NOMO-1 treated with dmso at 0.1 percent for 144 hours (cell line): ENCODE data around the gene GRAP2.

Experiments
- DNase-seq: peaks from one replicate; lab custom pipeline; 2025; ENCODE audit not compliant: unreplicated experiment; lab: John Stamatoyannopoulos, UW

The GRAP2 gene

DNA sequence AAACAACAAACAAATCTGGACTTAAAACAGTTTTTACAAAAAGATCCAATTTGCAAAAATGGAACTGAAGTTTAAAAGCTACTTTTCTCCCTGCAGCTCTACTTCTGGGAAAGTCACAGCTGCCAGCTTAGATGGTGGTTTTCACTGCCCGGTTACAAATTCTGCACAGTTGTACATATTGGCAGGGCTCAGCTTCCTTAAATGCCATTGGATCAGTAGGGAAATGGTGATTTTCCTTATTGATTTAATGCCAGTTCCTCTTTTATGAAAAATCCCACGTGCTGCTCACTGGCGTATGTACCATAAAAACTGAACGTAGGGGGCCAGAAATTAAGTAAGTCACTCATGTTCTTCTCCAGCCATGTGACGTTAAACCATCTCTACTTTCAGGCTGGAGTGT, 22.8 kb downstream of the GRAP2 start:
- DNase-seq: no peak

DNA sequence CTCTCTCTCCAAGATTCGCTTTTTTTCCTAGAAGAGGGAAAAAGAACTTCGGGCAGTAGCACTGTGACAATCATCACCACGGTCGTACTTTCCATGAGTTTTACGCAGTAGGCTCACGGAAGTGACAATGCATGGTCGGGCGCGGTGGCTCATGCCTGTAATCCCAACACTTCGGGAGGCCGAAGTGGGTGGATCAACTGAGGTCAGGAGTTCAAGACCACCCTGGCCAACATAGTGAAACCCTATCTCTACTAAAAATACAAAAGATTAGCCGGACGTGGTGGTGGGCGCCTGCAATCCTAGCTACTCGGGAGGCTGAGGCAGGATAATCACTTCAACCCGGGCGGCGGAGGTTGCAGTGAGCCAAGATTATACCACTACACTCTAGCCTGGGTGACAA, 23.4 kb downstream of the GRAP2 start:
- DNase-seq: no peak

DNA sequence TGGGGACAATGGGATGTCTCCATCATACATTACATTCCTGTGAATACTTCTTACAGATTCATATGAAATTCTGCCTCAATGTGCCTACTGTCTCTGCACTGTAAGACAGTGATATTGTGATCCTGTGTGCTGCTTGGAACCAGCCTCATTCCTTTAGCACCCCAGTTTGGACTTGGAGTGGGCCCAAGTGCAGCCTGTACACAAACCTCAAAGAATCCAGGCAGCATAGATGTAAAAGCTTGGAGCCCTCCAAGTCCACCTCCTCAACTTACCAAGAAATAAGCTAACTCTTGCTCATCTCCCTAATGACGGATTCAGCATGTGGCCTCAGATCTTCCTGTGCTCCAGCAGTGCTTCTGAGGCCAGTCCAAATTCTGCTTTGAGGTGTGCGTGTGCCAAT, 24.4 kb downstream of the GRAP2 start:
- no peak for DNase-seq

DNA sequence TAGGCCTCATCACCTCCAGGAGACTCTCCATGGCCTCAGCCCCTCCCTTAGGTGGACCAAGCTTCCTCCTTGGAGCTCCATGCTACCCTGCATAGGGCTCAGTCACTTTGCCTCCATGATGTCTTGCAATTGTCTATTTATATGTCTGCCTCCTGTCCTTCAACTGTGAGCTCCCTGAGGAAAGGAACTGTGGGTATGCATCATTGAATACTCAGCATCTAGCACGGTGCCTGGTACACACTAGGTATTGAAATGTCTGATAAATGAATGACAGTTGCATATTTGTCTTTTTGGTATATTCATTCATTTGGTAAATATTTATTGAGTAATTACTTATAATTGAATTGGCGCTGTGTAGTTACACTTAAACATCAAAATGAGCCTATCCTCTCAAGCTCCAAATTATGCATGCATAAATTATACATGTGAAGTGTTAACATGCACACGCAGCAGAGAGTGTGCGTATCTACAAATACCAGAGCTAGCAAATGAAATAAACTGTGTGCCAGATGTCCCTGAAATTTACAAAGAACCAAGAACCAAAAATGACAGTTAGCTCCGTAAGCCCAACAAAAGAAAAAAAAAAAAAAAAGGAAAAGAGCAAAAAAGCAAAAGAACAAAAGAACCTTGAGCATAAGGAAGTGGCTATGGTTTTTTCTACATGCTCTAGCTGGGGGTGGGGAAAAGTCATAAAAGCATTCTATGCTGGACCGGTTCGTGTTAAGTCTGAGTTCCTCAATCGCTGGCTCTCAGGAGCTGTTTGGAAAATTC, 25.2 kb downstream of the GRAP2 start:
- DNase-seq: no peak

DNA sequence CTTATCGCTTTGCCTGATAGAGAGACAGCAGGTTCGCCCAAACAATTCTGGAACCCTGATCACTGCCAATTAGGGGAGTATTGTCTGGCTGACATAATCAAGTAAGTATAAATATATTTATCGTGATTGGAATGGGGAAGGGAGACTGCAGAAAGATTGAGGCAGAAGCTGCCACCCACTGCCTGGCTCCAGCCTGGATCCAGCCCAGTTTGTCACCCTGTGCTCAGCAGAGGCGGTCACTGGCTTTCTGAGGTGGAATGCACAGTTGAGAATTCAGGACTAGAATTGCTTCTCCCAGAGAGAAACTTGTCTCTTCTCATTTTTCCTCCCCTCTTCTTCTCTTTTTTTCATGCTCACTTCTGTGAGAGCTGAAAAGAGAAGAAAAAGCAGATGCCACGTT, 25.9 kb downstream of the GRAP2 start:
- no peak for DNase-seq

DNA sequence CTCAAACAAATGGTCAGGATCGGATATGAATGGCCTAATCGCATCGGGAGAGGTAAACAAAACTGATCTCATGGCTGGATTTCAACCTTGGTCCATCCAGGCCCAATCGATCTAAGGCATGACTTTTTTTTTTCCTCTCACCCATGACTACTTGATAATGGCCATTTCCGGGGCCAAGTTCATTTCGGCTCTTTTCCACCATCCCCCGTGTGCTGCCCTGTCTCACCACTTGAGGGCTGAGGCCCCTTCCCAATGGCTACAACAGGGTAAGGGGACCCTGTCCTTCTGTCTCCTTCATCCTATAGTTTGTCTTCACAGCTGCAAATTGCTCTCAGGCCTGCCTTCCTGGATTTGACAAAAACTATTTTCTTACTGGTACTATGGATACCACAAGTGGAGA, 26.7 kb downstream of the GRAP2 start:
- DNase-seq: no peak

DNA sequence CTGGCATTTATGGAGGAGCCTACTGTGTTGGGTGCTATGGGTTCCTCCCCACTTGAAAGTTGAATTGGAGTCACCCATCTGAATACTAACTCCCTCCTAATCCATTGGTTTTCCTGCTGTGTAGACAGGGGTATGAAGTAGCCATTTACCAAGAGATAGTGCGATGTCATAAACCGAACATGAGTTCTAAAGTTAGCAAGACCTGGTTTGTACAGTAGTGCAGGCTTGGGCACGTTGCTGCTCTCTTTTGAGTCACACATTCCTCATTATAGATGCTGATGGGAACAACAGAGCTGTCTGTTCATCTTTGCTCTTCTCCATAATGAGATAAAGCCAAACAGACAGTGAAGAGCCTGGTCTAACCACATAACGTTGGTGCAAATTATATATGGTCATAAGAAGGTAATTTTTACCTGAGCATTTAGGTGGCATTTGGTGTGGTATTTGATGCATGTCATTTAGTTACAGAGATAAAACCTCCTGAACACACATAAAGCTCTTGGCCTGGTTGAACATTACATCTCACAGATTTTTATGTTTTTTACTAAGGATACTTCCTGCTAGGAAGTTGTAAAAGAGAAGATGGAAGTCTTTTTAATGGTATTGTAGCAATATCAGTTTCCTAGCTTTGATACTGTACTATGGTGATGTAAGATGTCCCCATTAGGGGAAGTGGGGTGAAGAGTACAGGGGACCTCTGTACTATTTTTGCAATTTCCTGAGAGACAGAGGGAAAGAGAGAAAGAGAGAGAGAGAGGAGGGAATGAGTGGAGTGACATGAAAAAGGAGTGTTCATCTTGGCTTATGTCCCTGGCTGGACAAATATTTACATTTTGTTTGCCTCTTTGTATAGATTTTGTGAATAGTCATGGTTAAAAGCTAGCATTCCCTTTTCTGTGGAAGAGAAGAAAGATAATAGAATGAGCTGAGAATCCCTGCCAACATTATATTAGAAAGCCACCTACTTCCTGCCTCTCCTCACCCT, 27.9 kb downstream of the GRAP2 start:
- no peak for DNase-seq

DNA sequence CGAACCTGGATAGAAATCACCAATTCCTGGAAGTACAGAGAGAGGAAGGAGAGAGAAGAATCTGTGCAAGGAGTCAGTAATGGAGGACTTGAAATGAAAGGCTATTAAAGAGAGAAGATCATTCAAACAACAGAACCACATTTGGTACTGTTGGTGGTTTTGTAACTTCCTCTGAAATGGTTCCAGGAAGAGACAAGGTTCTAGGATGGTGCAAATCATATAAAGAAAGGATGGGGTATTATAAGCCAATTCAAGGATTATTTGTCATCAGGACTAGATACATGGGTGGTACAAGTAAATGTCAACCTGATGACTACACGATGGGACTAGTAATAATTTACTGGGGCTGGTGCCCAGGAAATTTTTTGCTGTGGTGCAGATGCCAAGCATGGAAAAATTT, 30.4 kb downstream of the GRAP2 start:
- DNase-seq: no peak

DNA sequence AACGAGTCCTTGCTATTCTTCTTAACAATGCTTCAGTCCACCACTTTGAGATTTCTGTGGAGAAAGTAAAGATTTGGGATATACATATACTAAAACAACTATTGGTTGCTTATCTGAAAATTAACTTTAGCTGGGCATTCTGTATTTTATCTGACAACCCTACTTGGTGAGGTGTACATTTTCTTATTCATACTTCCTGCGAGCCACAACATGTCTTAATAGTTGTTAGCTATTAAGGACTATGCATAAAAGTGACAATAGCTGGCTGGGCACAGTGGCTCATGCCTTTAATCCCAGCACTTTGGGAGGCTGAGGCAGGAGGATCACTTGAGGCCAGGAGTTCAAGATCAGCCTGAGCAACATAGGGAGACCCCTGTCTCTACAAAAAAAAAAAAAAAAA, 31.3 kb downstream of the GRAP2 start:
- DNase-seq: no peak

DNA sequence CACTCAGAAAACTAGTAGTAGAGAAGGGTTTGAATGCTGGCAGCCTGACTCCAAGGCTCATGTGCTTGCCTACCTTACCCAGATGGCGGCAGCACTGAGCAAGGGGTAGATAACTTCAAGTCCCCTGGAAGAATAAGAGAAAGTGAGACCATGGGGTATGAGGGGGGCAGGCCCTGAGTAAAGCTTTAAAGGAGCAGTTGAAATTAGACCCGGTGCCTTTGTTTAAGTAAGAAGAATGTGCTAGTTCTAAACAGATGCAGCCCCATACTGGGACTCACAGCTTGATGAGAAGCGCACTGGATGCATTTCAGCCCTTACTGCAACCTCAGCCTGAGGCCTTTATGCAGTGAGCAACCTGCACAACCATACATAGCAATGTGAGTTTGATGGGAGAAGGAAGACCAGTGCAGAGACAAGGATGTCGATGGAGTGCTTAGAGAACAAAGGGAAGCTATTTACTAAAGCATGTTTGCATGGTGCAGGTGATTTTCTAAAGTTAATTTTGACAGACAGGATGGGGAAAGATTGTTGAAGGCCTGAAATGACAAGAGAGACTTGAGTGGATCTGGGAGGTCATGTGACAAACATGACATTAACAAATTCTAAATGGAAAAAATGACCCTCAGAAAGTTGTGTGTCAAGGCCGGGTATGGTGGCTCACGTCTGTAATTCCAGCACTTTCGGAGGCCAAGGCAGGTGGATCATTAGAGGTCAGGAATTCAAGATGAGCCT, 32.2 kb downstream of the GRAP2 start:
- DNase-seq: peak; percentile 19

DNA sequence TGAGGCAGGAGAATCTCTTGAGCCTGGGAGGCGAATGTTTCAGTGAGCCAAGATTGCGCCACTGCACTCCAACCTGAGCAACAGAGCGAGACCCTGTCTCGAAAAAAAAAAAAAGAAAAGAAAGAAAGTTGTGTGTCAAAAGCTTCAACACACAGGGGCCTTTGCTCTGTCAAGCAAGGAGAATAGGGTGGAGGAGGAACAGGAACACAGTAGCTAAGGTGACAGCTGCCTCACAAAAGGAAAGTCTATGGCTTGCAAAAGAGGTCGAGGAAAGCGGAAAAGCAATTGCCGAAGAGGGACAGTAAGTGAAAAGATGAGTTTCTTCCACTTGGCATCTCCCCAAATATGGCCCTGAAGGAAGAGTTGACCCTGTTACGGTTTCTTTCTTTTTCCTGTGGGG, 32.9 kb downstream of the GRAP2 start:
- no peak for DNase-seq

DNA sequence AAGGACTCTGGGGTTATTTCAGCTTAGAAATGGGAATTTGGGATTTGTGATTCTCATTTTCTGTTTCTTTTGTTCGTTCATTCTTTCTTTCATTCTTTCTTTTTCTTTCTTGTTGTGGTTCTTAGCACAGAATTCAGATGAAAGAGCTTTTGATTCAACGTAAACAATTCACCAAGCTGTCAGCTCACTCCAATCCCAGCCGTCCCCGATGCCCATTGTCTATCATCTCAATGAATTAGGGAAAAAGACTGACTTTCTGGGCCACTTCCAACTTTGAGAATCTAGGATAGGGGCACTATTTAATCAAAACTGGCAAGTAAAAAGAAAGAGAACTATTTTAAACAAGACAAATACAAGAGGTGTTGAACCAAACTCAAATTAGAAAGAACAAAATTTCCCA, 34.2 kb downstream of the GRAP2 start:
- no peak for DNase-seq

DNA sequence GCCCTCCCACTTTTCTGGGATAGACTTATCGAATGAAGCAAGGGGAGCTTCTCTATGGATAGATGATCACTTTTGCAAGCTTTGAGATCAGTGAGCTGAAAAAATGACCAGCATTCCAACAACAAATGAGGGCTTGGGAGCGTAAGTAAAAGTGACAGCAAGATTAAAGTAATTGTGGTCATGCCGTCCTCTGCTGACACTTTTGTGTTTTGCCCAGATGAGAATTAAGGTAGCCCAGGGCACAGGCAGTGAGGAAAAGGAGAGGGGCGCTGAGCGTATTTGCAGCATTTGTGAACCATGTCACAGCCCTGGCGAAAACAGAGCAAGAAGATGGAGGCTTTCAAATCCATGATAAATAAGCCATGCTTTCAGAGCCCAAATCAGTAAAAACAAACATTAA, 34.7 kb downstream of the GRAP2 start:
- no peak for DNase-seq

DNA sequence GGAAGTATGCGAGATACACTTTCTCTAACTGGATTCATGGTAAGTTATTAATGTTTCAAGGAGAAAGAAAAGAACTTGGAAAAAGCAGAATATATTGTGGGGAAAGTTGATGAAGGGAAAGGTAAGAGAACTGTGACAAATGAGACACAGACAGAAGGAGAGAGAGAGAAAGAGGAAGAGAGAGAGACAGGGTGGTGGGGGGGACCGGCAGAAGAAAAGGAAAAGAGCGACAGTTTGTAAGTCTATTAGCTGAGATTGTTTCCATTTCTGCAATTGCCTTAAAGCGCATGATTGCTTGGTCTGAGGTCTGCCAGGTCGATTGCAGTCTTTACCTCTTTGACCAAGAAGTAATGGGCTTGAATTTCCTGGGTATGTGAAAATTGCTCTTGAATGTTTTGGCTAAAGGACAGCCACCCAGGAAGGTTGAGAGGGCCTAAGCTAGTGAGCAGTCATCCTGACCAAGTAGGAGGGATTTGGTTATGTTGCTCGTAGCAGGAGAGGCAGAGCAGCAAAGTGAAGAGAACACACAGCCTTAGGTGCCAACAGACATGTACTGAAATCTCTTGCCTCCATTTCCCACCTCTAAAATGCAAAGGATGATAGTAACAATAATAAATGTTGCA, 35.8 kb downstream of the GRAP2 start:
- DNase-seq: no peak

DNA sequence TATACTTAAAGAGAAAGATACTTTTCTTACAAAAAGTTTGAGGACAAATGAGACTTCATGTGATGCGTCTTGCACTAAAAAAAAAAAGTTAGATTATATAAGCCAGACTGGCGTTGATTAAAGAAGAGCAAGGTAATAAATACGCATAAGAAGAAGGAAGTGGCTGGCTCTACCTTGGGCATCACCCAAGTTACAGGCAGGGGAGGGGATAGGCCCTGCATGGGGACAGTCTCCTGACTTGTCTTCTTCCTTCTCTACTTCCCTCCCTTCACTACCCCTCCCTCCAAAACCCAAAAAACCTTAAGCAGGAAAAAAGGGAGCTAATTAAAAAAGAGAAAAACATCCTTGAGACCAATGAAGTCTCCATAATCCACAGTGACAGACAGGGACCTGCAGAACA, 37.0 kb downstream of the GRAP2 start:
- no peak for DNase-seq

DNA sequence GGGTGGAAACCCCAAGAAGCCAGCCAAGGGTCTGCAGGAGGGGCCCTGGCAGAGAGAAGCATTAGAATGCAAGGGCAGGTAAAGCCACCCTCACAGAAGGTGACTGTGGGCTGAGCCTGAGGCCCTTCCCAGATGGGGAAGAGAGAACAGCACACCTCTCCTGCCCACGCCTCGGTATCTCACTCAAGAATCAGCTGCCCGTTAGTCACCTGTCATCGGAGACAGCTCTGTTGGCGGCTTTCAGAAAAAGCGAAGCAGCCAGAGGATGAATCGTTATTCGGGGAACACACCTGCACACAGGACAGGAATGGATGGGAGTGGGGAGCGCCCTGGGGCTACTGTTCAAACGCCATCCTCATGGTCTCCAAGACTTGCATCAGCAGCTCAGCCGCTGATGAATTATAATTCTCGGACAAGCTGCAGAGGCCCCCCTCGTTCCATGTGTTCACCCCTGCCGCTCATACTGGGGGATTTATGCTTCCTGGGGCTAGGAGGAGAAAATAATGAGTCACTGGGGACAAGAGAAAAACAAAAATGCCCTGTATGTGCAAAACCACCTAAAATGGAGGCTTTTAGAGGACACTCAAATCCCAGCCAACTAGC, 37.7 kb downstream of the GRAP2 start:
- DNase-seq: no peak

DNA sequence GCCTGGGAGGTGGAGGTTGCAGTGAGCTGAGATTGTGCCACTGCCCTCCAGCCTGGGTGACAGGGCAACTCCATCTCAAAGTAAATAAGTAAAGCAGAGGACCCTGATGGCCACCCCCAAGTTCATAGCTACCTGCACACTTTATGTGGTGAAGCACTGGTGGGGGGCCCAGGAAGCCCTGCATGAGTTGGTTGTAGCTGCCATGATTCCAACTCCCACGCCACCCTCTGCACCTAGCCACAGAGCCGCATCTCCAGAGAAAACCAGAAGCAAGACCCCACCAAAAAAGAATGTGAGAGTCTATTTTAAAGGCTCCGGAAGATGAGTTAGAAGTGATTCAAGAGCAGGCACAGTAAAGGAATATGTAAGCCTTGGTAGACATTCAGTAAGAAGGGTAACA, 38.9 kb downstream of the GRAP2 start:
- no peak for DNase-seq

DNA sequence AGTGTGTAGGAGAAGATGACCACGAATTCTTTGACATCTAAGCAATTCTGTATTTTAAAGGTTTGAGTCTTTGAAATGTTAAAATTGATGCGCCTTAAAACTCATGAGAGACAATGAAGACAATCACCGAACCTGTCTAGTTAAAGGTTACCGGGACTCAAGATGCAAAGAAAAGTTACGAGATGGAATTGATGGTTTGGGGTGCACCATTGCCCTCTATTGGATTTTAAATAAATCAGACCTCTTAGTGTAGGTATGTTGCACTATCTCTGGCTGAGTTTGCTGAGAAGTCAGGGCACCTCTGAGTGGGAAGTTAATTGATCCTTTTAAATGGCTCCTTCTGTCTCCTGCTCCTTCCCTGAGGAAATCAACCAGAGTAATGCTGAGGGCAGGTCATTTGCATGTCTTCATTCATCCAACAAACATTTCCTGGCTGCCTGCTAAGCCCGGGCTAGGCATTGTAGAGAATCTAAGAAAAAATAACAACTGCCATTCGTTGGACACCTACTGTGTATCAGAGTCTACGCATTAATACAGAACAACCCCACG, 39.9 kb downstream of the GRAP2 start:
- DNase-seq: no peak

DNA sequence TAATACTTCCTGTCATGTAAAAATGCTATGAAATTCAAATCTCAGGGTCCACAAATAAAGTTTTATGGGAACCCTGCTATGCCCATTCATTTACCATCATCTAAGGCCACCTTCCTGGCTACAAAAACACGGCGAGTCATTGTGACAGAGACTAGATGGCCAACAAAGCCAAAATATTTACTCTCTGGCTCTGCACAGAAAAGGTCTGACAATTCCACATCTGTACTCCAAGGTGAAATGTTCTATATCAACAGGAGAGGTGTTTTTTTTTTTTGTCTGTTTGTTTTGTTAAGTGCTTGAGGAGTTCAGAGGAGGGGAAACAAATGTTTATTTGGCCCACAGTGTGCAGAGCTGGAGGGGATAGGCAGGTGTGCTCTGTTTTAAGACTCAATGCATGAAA, 40.7 kb downstream of the GRAP2 start:
- DNase-seq: no peak

DNA sequence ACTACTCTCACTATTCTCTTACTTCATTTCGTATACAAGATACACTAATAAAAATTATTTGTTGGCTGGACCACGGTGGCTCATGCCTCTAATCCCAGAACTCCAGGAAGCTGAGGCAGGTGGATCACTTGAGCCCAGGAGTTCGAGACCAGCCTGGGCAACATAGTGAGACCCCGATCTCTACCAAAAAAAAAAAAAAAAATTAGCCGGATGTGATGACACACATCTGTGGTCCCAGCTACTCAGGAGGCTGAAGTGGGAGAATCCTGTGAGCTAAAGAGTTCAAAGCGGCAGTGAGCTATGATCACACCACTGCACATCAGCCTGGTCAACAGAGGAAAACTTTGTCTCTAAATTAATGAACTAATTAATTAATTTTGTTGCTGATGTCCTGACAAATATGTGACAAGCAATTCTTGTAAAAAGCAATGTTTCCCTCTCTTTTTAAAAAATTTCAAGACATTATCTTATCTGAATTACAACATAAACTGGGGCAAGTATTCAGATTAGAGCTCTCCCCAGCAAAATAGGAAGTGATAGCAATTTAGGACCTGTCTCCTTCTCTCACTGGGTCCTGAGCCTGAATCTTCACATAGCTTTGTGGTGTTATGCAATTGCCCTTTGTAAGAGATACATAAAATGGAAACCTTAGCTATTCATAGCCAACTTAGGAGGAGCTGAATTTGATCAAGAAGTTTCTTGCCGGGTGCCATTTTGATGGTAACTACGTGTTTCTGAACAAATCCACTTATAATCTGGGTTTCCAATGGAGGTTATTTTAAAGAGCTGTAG, 41.8 kb downstream of the GRAP2 start:
- peak; percentile 88 for DNase-seq
